ENCODE results near the gene NLN.

- TF ChIP-seq POLR2A (IDR thresholded peaks at IDR 0.05) = no peak
- TF ChIP-seq, protein P1, sequence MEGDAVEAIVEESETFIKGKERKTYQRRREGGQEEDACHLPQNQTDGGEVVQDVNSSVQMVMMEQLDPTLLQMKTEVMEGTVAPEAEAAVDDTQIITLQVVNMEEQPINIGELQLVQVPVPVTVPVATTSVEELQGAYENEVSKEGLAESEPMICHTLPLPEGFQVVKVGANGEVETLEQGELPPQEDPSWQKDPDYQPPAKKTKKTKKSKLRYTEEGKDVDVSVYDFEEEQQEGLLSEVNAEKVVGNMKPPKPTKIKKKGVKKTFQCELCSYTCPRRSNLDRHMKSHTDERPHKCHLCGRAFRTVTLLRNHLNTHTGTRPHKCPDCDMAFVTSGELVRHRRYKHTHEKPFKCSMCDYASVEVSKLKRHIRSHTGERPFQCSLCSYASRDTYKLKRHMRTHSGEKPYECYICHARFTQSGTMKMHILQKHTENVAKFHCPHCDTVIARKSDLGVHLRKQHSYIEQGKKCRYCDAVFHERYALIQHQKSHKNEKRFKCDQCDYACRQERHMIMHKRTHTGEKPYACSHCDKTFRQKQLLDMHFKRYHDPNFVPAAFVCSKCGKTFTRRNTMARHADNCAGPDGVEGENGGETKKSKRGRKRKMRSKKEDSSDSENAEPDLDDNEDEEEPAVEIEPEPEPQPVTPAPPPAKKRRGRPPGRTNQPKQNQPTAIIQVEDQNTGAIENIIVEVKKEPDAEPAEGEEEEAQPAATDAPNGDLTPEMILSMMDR (IDR thresholded peaks at IDR 0.05) = no peak
These were observed 96.6 kb downstream of the NLN start for GRCh38 chr5:65818592-65818991.

Measured in adrenal gland (tissue), 5 donors.